ENCODE measurements around the gene OPN4.

The OPN4 gene

DNA sequence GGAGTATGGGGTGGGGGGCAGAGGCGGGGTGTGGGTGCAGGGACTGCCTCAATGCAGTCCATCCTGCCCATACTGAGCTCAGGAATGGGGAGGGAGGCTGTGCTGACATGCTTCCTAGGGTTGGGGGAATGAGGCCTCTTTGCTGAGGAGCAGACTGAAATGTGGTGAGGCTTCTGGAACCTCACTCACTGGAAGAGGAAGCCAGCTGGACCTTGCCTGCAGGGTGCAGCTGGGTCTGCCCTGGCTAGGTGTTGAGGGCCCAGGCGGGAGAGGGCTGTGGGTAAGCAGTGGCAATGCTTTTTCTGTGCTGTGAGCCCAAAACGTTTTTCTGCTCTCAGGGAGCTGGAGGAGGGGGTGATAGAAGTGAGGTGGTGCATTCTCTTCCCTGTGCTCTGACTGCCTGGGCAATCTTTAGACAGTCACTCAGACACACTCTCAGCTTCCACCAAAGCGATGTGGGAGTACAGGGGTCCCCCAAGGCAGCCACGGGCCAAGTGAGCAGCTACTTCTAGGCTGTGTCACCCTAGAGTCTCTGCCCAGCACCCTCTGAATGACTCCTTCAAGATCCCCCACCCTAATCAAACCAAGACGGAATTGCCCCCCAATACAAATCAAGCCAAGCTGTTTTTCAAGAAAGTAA lies 60.9 kb downstream of the OPN4 start:
- Histone ChIP-seq H3K9ac (no peak overlapping the region), H3K9me3 (no peaks in the 10 kb centered on the region), H3K4me1 (peaks cover 16% of the 10 kb centered on the region), H4K20me1 (no peaks in the 10 kb centered on the region), H3K27me3 (peaks cover 8% of the 10 kb centered on the region; the same call in 1 of the 2 replicates), H3K27ac (no peak overlapping the region), H3K4me3 (no peak overlapping the region), H3K4me2 (no peak overlapping the region), H3K36me3 (no peaks in the 10 kb centered on the region)
- TF ChIP-seq Cebpa-rat (IDR thresholded peaks at IDR 0.05), result no peak

DNA sequence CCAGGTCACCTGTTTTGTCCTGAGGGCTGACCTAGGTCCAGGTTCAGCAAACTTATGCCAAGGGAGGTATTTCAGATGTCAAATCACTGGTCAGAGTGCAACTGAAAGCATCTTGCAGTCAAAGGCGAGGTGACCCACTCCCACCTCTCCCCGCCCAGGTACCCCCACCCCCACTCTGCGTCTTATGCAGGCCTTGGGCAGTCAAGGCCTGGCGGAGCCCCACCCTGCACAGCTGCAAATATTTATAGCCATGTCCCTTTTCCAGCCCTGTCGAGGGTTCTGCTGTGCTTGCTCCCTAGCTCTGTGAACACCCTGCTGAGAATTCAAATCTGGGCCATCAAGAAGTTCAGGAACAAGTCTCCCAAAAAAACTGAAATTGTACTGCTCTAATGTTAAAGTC lies 61.5 kb downstream of the OPN4 start:
- TF ChIP-seq Cebpa-rat (IDR thresholded peaks at IDR 0.05), result no peak
- H3K9ac ChIP-seq, result no peak overlapping the region
- H3K27me3 ChIP-seq, result peaks cover 8% of the 10 kb centered on the region; the same call in 1 of the 2 replicates
- no peaks in the 10 kb centered on the region for H3K36me3 ChIP-seq
- H3K27ac ChIP-seq, result no peak overlapping the region
- H4K20me1 ChIP-seq, result no peaks in the 10 kb centered on the region
- H3K4me3 ChIP-seq, result no peak overlapping the region
- H3K9me3 ChIP-seq, result no peaks in the 10 kb centered on the region
- no peak overlapping the region for H3K4me2 ChIP-seq
- H3K4me1 ChIP-seq, result peaks cover 11% of the 10 kb centered on the region
